Measurements from ENCODE around the gene HMGA1. TPM values are rescaled to one million over a fixed set of nuclear protein-coding genes. Genes with fewer than 3 reads are reported as not detected.

HMGA1 gene
- total and polyA plus RNA-seq, 7 donors: 83.5 to 389 (median 134) TPM

GRCh38 chr6:34288581-34288980 lies 51.9 kb downstream of the HMGA1 start:
- H3K9me3 ChIP-seq: no peaks in the 10 kb centered on the region
- no peak for TF ChIP-seq CTCF (IDR thresholded peaks at IDR 0.05)
- DNase-seq: no peak
- intact Hi-C loops (cut with DNase I): no loop called here
- H3K27ac ChIP-seq: peak overlapping the region; percentile 87
- H3K4me3 ChIP-seq: no peak overlapping the region
- 13 to 27% (median 13%) methylated on average over 5 of the region's 5 CpGs for WGBS, 3 donors
- H3K27me3 ChIP-seq (ENCODE audit: insufficient read depth in 3 of 3, low read length in 2 of 3): no peaks in the 10 kb centered on the region
- H3K36me3 ChIP-seq (ENCODE audit: insufficient read depth in 1 of 2, low read depth in 1 of 2): peaks cover 4 to 47% of the 10 kb centered on the region in 2 donors
- H3K4me1 ChIP-seq: peaks cover 69% of the 10 kb centered on the region
- peak in 3 of 4 donors; percentile 18 to 49 (median 29) for ATAC-seq

GRCh38 chr6:34289137-34289536 lies 52.5 kb downstream of the HMGA1 start:
- peaks cover 69% of the 10 kb centered on the region for H3K4me1 ChIP-seq
- 86 to 97% (median 93%) methylated on average over 11 of the region's 11 CpGs for WGBS, 3 donors
- intact Hi-C loops (cut with DNase I): no loop called here
- H3K9me3 ChIP-seq: no peaks in the 10 kb centered on the region
- no peak for DNase-seq
- no peak for ATAC-seq
- H3K4me3 ChIP-seq: no peak overlapping the region
- peak overlapping the region; percentile 87 for H3K27ac ChIP-seq
- no peak for TF ChIP-seq CTCF (IDR thresholded peaks at IDR 0.05)
- H3K36me3 ChIP-seq (ENCODE audit: insufficient read depth in 1 of 2, low read depth in 1 of 2): peaks cover 4 to 53% of the 10 kb centered on the region in 2 donors
- H3K27me3 ChIP-seq (ENCODE audit: insufficient read depth in 3 of 3, low read length in 2 of 3): no peaks in the 10 kb centered on the region

GRCh38 chr6:34292954-34293353 lies 56.3 kb downstream of the HMGA1 start:
- 94 to 98% (median 97%) methylated on average over 3 of the region's 3 CpGs for WGBS, 3 donors
- H3K9me3 ChIP-seq: no peaks in the 10 kb centered on the region
- ATAC-seq: peak in 3 of 4 donors; percentile 6 to 33 (median 17)

GRCh38 chr6:34295721-34296120 lies 59.0 kb downstream of the HMGA1 start:
- ATAC-seq (peak; percentile 83 to 93 (median 88)), DNase-seq (no peak)
- H3K4me3 ChIP-seq: peak overlapping the region; percentile 30
- H3K27me3 ChIP-seq (ENCODE audit: insufficient read depth in 3 of 3, low read length in 2 of 3): no peaks in the 10 kb centered on the region
- peaks cover 70% of the 10 kb centered on the region for H3K4me1 ChIP-seq
- intact Hi-C loops (cut with DNase I): loop anchor here in 1 of 2 donors (5.0 kb wide), 1 partner anchor 97 kb away; the partner anchor contains the start of gene NUDT3
- no peaks in the 10 kb centered on the region for H3K9me3 ChIP-seq
- TF ChIP-seq CTCF (IDR thresholded peaks at IDR 0.05): no peak
- H3K27ac ChIP-seq: peak overlapping the region; percentile 87
- peaks cover 0 to 43% of the 10 kb centered on the region in 2 donors for H3K36me3 ChIP-seq (ENCODE audit: insufficient read depth in 1 of 2, low read depth in 1 of 2)
- 19 to 26% (median 21%) methylated on average over 3 of the region's 3 CpGs for WGBS, 3 donors

More at GRCh38 chr6:34292954-34293353, 56.3 kb downstream of the HMGA1 start:
- no peak for TF ChIP-seq CTCF (IDR thresholded peaks at IDR 0.05)
- intact Hi-C loops (cut with DNase I): loop anchor here in 1 of 2 donors (5.0 kb wide), 1 partner anchor 69 kb away; no protein-coding TSS in a partner anchor
- peaks cover 66% of the 10 kb centered on the region for H3K4me1 ChIP-seq
- H3K36me3 ChIP-seq (ENCODE audit: insufficient read depth in 1 of 2, low read depth in 1 of 2): peaks cover 0 to 54% of the 10 kb centered on the region in 2 donors
- H3K27ac ChIP-seq: peak overlapping the region; percentile 87
- no peak overlapping the region for H3K4me3 ChIP-seq
- H3K27me3 ChIP-seq (ENCODE audit: insufficient read depth in 3 of 3, low read length in 2 of 3): no peaks in the 10 kb centered on the region
- DNase-seq: no peak

Other genes starting within 250 kb of the HMGA1 start
- under 1 TPM in 2 of 4 donors, not detected in 2; 0.07 to 0.39 TPM for gene GRM4, start 90.8 kb upstream of the HMGA1 start, total RNA-seq
- gene GRM4, start 90.8 kb upstream of the HMGA1 start, polyA plus RNA-seq: under 1 TPM in 1 of 3 donors, not detected in 2; 0.14 TPM
- 10 to 100 TPM; 14.4 to 59.4 (median 31.5) TPM for gene SMIM29, start 12.1 kb downstream of the HMGA1 start, total RNA-seq
- 100 to 1,000 TPM in 1 of 3 donors, 10 to 100 TPM in 2; 24.6 to 100 (median 44.1) TPM for gene SMIM29, start 12.1 kb downstream of the HMGA1 start, polyA plus RNA-seq
- gene NUDT3, start 155.8 kb downstream of the HMGA1 start, total RNA-seq: 10 to 100 TPM; 33.3 to 70.5 (median 50.6) TPM
- gene NUDT3, start 155.8 kb downstream of the HMGA1 start, polyA plus RNA-seq: 10 to 100 TPM; 10.6 to 19.9 (median 17.9) TPM
- 100 to 1,000 TPM; 601 to 836 (median 791) TPM for gene RPS10, start 189.2 kb downstream of the HMGA1 start, total RNA-seq
- 1,000 to 10,000 TPM; 1,402 to 2,522 (median 1,825) TPM for gene RPS10, start 189.2 kb downstream of the HMGA1 start, polyA plus RNA-seq
- gene PACSIN1, start 229.2 kb downstream of the HMGA1 start, total RNA-seq: under 1 TPM in 2 of 4 donors, not detected in 2; 0.11 TPM
- under 1 TPM in 1 of 3 donors, not detected in 2; 0.17 TPM for gene PACSIN1, start 229.2 kb downstream of the HMGA1 start, polyA plus RNA-seq